ENCODE results near the gene HECW1.

DNA sequence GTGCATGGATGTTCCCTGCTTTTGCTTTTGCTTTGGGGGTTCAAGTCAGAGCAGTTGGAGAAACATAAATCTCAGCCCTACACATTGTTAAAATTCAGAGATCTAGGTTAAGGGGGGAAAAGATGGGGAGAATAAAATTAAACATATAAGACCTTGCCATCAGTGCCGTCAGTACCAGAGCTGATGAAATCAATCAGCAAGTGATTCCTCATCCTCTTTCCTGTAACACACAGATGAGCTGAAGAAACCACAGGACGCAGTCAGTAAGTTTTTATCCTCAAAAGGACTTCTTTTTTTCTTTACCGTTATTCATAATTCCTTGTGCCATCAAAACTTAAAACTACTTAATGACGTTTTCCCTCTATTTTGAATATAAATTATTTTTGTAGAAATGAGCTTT is 5.9 kb downstream of the HECW1 start:
- TF ChIP-seq, protein P1, sequence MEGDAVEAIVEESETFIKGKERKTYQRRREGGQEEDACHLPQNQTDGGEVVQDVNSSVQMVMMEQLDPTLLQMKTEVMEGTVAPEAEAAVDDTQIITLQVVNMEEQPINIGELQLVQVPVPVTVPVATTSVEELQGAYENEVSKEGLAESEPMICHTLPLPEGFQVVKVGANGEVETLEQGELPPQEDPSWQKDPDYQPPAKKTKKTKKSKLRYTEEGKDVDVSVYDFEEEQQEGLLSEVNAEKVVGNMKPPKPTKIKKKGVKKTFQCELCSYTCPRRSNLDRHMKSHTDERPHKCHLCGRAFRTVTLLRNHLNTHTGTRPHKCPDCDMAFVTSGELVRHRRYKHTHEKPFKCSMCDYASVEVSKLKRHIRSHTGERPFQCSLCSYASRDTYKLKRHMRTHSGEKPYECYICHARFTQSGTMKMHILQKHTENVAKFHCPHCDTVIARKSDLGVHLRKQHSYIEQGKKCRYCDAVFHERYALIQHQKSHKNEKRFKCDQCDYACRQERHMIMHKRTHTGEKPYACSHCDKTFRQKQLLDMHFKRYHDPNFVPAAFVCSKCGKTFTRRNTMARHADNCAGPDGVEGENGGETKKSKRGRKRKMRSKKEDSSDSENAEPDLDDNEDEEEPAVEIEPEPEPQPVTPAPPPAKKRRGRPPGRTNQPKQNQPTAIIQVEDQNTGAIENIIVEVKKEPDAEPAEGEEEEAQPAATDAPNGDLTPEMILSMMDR (IDR thresholded peaks at IDR 0.05), result no peak
- TF ChIP-seq EZH2 (IDR thresholded peaks at IDR 0.05; ENCODE audit: borderline replicate concordance, insufficient read depth, low read depth, low read length, poor library complexity, severe bottlenecking), result no peak

Data from B cell (primary cell).